Colonic mucosa (tissue), 4 donors: ENCODE measurements around the gene SNAPC4. TPM values are rescaled to one million over a fixed set of nuclear protein-coding genes. Genes with fewer than 3 reads are reported as not detected.

ENCODE experiments used
- DNase-seq: peaks from one replicate; pipeline ENCODE4 v3.0.0-alpha.2; 2020
- H3K27ac ChIP-seq: fragments of 200-600 bp; one replicate; pipeline ENCODE4 v1.8.0; 2021
- H3K27me3 ChIP-seq: fragments of 200-600 bp; one replicate; pipeline ENCODE4 v1.8.0; 2021
- H3K36me3 ChIP-seq: fragments of 200-600 bp; one replicate; pipeline ENCODE4 v1.8.0; 2021
- H3K4me1 ChIP-seq: fragments of 200-600 bp; one replicate; pipeline ENCODE4 v1.8.0; 2021; ENCODE audit warnings: mild to moderate bottlenecking
- H3K4me3 ChIP-seq: fragments of 200-600 bp; one replicate; pipeline ENCODE4 v1.8.0; 2021
- H3K9ac ChIP-seq, 2 donors: one replicate each; pipeline ENCODE4 v1.7.0; 2013; ENCODE audit warnings: control low read depth in 2 of 2, low read depth in 2 of 2, low read length in 2 of 2
- H3K9me3 ChIP-seq: fragments of 200-600 bp; one replicate; pipeline ENCODE4 v1.8.0; 2021
- CTCF ChIP-seq: fragments of 200-600 bp; IDR thresholded peaks from one replicate; pipeline ENCODE4 v1.8.0; 2022; ENCODE audit warnings: antibody characterized with exemption, mild to moderate bottlenecking
- intact Hi-C: fragments of 100-400 bp; cut with DNase I; formaldehyde crosslinking; loops from one replicate; pipeline ENCODE4 v1.14.1; 2022
- total RNA-seq, 2 donors: library from RNA; stranded (reverse); fragmentation: NEBNext Ultra II Directional in 1 of 2; extraction: Animal tissue kit (Norgen Biotek cat#: 25700) in 1 of 2; gene quantifications; one replicate each; pipeline ENCODE4 v1.2.1, GENCODE V29; 2021
- donor health status: healthy.
- donor health status: DM: no; HTN: no; CAD: no.
- donor health status: DM: no; HTN: no; CAD: no.

SNAPC4 gene
- total RNA-seq, 2 donors from 2014 or later: 6.0 to 9.7 TPM

GRCh38 chr9:136419092-136419420 lies 19.1 kb upstream of the SNAPC4 start:
- DNase-seq: no peak
- Histone ChIP-seq H3K36me3 (peaks cover 15% of the 10 kb centered on the region), H3K9me3 (no peaks in the 10 kb centered on the region), H3K27ac (no peak overlapping the region), H3K27me3 (no peaks in the 10 kb centered on the region), H3K4me1 (no peaks in the 10 kb centered on the region), H3K9ac (no peak overlapping the region), H3K4me3 (no peak overlapping the region)
- intact Hi-C loops: no loop called here
- TF ChIP-seq CTCF: no peak

GRCh38 chr9:136418182-136419091 lies 18.5 kb upstream of the SNAPC4 start:
- H3K4me1 ChIP-seq: no peaks in the 10 kb centered on the region
- no peak overlapping the region for H3K27ac ChIP-seq
- intact Hi-C loops: no loop called here
- no peak overlapping the region for H3K4me3 ChIP-seq
- TF ChIP-seq CTCF: no peak
- DNase-seq: no peak
- no peaks in the 10 kb centered on the region for H3K9me3 ChIP-seq
- peaks cover 18% of the 10 kb centered on the region for H3K36me3 ChIP-seq
- no peaks in the 10 kb centered on the region for H3K27me3 ChIP-seq
- no peak overlapping the region for H3K9ac ChIP-seq

- peaks cover under 1% of the 10 kb centered on the region for H3K4me1 ChIP-seq
- H3K36me3 ChIP-seq: peaks cover 25% of the 10 kb centered on the region
- no peak overlapping the region for H3K27ac ChIP-seq
- TF ChIP-seq CTCF: no peak
- DNase-seq: no peak
- H3K4me3 ChIP-seq: no peak overlapping the region
- H3K9ac ChIP-seq: no peak overlapping the region
- no peaks in the 10 kb centered on the region for H3K27me3 ChIP-seq
- intact Hi-C loops: no loop called here
- H3K9me3 ChIP-seq: no peaks in the 10 kb centered on the region
These were observed 16.9 kb upstream of the SNAPC4 start for GRCh38 chr9:136416914-136417313.

- Histone ChIP-seq H3K36me3 (peaks cover 25% of the 10 kb centered on the region), H3K9me3 (no peaks in the 10 kb centered on the region), H3K4me1 (peaks cover 6% of the 10 kb centered on the region), H3K9ac (no peak overlapping the region), H3K27ac (no peak overlapping the region), H3K27me3 (no peaks in the 10 kb centered on the region), H3K4me3 (no peak overlapping the region)
- no peak for DNase-seq
- TF ChIP-seq CTCF: no peak
- intact Hi-C loops: no loop called here
These were observed 16.5 kb upstream of the SNAPC4 start for GRCh38 chr9:136416427-136416826.

GRCh38 chr9:136412962-136413361 lies 13.0 kb upstream of the SNAPC4 start:
- Histone ChIP-seq H3K27ac (no peak overlapping the region), H3K27me3 (no peaks in the 10 kb centered on the region), H3K4me1 (peaks cover 16% of the 10 kb centered on the region), H3K9me3 (no peaks in the 10 kb centered on the region), H3K4me3 (no peak overlapping the region), H3K36me3 (peaks cover 12% of the 10 kb centered on the region), H3K9ac (no peak overlapping the region)
- DNase-seq: no peak
- intact Hi-C loops: loop anchor here (5.0 kb wide), 1 partner anchor 69 kb away; the partner anchor contains the start of gene SEC16A
- TF ChIP-seq CTCF: no peak
